ENCODE measurements around the gene LTBP1. TPM values are rescaled to one million over a fixed set of nuclear protein-coding genes. Genes with fewer than 3 reads are reported as not detected.

LTBP1 gene
- total RNA-seq, 2 experiments from 2014 or later, result 0.18 TPM; not detected in 1

DNA sequence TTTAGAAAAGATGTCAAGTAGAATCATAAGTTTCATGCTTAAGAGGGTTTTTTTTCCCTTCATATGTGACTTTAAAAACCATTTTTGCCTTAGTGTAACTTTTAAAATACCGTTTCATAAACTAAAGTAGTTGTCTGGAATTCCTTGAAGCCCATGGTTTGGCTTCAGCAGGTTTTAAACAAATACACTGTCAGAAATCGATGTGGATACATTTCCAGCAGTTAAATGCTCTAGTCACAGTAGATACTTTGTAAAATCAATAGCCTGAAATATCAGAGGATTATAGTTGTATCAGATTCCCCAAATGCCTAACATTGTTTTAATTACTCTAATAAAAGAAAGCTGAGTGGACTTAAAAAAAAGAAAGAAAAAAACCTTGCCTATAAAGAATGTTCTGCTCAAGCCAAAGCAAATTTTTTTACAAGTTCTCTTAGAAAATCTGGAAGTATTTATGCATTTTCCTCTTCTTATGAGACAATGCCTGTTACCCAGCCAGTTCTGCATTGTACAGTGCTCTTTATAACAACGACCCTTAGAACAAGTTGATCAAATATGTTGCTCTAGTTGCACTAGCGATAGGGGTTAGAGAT lies 260.5 kb downstream of the LTBP1 start:
- intact Hi-C loops (cut with micrococcal nuclease), result no loop called here
- Mint-ChIP-seq H3K4me1 (ENCODE audit: low read depth) (no peaks in the 10 kb centered on the region), H3K4me3 (no peak overlapping the region), H3K36me3 (ENCODE audit: low read depth) (no peaks in the 10 kb centered on the region), H3K9me3 (no peaks in the 10 kb centered on the region), H3K27ac (no peak overlapping the region), H3K27me3 (no peaks in the 10 kb centered on the region)
- ATAC-seq, result no peak
- POLR2A ChIA-PET, result no interaction called here
- no peak for TF ChIP-seq CTCF (IDR thresholded peaks at IDR 0.05)
- no peak for DNase-seq
- CTCF ChIA-PET, result interaction anchor here (1.7 to 1.9 kb wide), 2 partner anchors 165 to 173 kb away, joined by 5 to 8 read pairs; no protein-coding TSS in a partner anchor

GRCh38 chr2:33208400-33208799 lies 261.6 kb downstream of the LTBP1 start:
- TF ChIP-seq CTCF (IDR thresholded peaks at IDR 0.05), result no peak
- H3K36me3 Mint-ChIP-seq (ENCODE audit: low read depth), result no peaks in the 10 kb centered on the region
- no peak overlapping the region for H3K4me3 Mint-ChIP-seq
- POLR2A ChIA-PET, result no interaction called here
- ATAC-seq, result no peak
- no peak overlapping the region for H3K27ac Mint-ChIP-seq
- H3K27me3 Mint-ChIP-seq, result no peaks in the 10 kb centered on the region
- peak; percentile 22 for DNase-seq
- no peaks in the 10 kb centered on the region for H3K4me1 Mint-ChIP-seq (ENCODE audit: low read depth)
- CTCF ChIA-PET, result interaction anchor here (1.7 to 1.9 kb wide), 2 partner anchors 164 to 171 kb away, joined by 5 to 8 read pairs; no protein-coding TSS in a partner anchor
- H3K9me3 Mint-ChIP-seq, result no peaks in the 10 kb centered on the region
- intact Hi-C loops (cut with micrococcal nuclease), result no loop called here

DNA sequence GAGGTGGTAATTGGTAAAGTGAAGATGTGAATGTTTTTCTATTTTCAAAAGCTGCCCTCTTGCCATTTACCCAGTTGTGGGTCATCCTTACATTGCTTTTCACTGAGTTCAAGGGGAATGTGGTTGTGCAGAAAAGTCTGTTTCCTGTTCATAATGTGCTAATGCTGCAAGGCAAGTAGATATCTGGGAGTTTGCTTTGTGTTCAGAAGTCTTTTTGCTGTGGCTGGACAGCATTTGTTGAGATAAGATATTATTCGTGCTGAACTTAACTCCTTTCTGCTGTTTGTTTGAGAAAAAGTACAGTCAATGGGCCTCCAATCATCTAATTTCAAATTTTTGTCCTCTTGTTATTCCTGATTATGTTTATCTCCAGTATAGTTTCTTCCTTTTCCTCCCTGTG lies 263.2 kb downstream of the LTBP1 start:
- no peaks in the 10 kb centered on the region for H3K9me3 Mint-ChIP-seq
- intact Hi-C loops (cut with micrococcal nuclease), result loop anchor here (5.0 kb wide), 1 partner anchor 162 kb away; no protein-coding TSS in a partner anchor
- no peak overlapping the region for H3K27ac Mint-ChIP-seq
- TF ChIP-seq CTCF (IDR thresholded peaks at IDR 0.05), result no peak
- no peaks in the 10 kb centered on the region for H3K27me3 Mint-ChIP-seq
- no peak for DNase-seq
- no peaks in the 10 kb centered on the region for H3K4me1 Mint-ChIP-seq (ENCODE audit: low read depth)
- ChIA-PET POLR2A (no interaction called here), CTCF (no interaction called here)
- no peaks in the 10 kb centered on the region for H3K36me3 Mint-ChIP-seq (ENCODE audit: low read depth)
- no peak overlapping the region for H3K4me3 Mint-ChIP-seq
- no peak for ATAC-seq

DNA sequence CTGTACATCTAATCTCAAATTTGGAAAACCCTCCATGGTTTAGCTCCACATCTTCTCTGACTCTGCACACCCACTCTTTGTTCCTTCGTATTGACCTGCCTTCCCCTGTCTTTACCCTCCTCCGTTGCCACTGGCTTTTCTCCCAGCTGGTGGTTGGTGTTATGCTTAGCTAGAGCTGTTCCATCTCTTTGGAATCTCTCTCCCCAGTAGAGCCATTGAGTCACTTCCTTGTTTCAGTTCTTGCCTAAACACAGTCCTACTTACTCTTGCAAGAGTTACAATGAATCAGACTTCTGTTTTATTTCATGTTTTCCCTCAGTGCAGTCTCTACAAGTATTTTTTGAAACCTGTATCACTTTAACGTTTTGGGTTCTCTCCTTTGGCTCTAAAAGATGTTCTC lies 263.9 kb downstream of the LTBP1 start:
- Mint-ChIP-seq H3K27ac (no peak overlapping the region), H3K4me1 (ENCODE audit: low read depth) (no peaks in the 10 kb centered on the region), H3K4me3 (no peak overlapping the region), H3K9me3 (no peaks in the 10 kb centered on the region), H3K27me3 (no peaks in the 10 kb centered on the region), H3K36me3 (ENCODE audit: low read depth) (no peaks in the 10 kb centered on the region)
- CTCF ChIA-PET, result no interaction called here
- intact Hi-C loops (cut with micrococcal nuclease), result loop anchor here (5.0 kb wide), 1 partner anchor 162 kb away; no protein-coding TSS in a partner anchor
- TF ChIP-seq CTCF (IDR thresholded peaks at IDR 0.05), result no peak
- POLR2A ChIA-PET, result no interaction called here
- ATAC-seq (no peak), DNase-seq (no peak)

GRCh38 chr2:33212151-33212550 lies 265.4 kb downstream of the LTBP1 start:
- Mint-ChIP-seq H3K27me3 (no peaks in the 10 kb centered on the region), H3K27ac (no peak overlapping the region), H3K36me3 (ENCODE audit: low read depth) (no peaks in the 10 kb centered on the region), H3K9me3 (no peaks in the 10 kb centered on the region), H3K4me1 (ENCODE audit: low read depth) (no peaks in the 10 kb centered on the region), H3K4me3 (no peak overlapping the region)
- no peak for ATAC-seq
- POLR2A ChIA-PET, result no interaction called here
- no peak for TF ChIP-seq CTCF (IDR thresholded peaks at IDR 0.05)
- intact Hi-C loops (cut with micrococcal nuclease), result loop anchor here (5.0 kb wide), 1 partner anchor 160 kb away; no protein-coding TSS in a partner anchor
- no peak for DNase-seq
- CTCF ChIA-PET, result no interaction called here
